Cortex of kidney (tissue), 1 donor: ENCODE data around the gene AFF3.

ENCODE experiments used
- DNase-seq: peaks from one replicate; lab custom pipeline; 2025; lab: John Stamatoyannopoulos, UW

AFF3 gene

GRCh38 chr2:99880148-99880963 lies 262.0 kb downstream of the AFF3 start:
- no peak for DNase-seq

- no peak for DNase-seq
Observed at GRCh38 chr2:99879481-99879880, 262.9 kb downstream of the AFF3 start.

GRCh38 chr2:99878581-99879350 lies 263.6 kb downstream of the AFF3 start:
- no peak for DNase-seq

GRCh38 chr2:99877963-99878362 lies 264.4 kb downstream of the AFF3 start:
- DNase-seq, result no peak

GRCh38 chr2:99876956-99877355 lies 265.4 kb downstream of the AFF3 start:
- no peak for DNase-seq

- DNase-seq, result no peak
Observed at GRCh38 chr2:99875627-99876201, 266.7 kb downstream of the AFF3 start.

- no peak for DNase-seq
Observed at GRCh38 chr2:99868260-99868659, 274.1 kb downstream of the AFF3 start.

- DNase-seq, result no peak
Observed at GRCh38 chr2:99867770-99868169, 274.6 kb downstream of the AFF3 start.

GRCh38 chr2:99865818-99866676 lies 276.3 kb downstream of the AFF3 start:
- no peak for DNase-seq

- DNase-seq, result no peak
Observed at GRCh38 chr2:99864561-99865553, 277.5 kb downstream of the AFF3 start.

- DNase-seq, result no peak
Observed at GRCh38 chr2:99863903-99864270, 278.5 kb downstream of the AFF3 start.

- DNase-seq, result no peak
Observed at GRCh38 chr2:99863236-99863902, 279.0 kb downstream of the AFF3 start.

- no peak for DNase-seq
Observed at GRCh38 chr2:99862566-99862965, 279.8 kb downstream of the AFF3 start.

- no peak for DNase-seq
Observed at GRCh38 chr2:99861376-99861760, 281.0 kb downstream of the AFF3 start.

- DNase-seq, result no peak
Observed at GRCh38 chr2:99860720-99861375, 281.5 kb downstream of the AFF3 start.

GRCh38 chr2:99858951-99859596 lies 283.3 kb downstream of the AFF3 start:
- DNase-seq, result no peak

- no peak for DNase-seq
Observed at GRCh38 chr2:99857867-99858444, 284.4 kb downstream of the AFF3 start.

- no peak for DNase-seq
Observed at GRCh38 chr2:99857372-99857771, 285.0 kb downstream of the AFF3 start.

GRCh38 chr2:99856119-99856518 lies 286.3 kb downstream of the AFF3 start:
- DNase-seq, result no peak
